GM18520 (cell line): ENCODE results near the gene RPLP1.
"Not testable (repeated sequence)": the region's sequence is repeated elsewhere in the genome, so short reads cannot be mapped to it uniquely, and the experiment has no call there.

ENCODE experiments used
- ATAC-seq: cut with Tn5 transposase; IDR thresholded peaks from one replicate; pipeline ENCODE4 v1.9.1; 2021; ENCODE audit not compliant: unreplicated experiment

The RPLP1 gene

GRCh38 chr15:69436951-69437350, 15.7 kb upstream of the RPLP1 start:
- ATAC-seq, result no peak

GRCh38 chr15:69439623-69440022, 13.0 kb upstream of the RPLP1 start:
- ATAC-seq, result no peak

- ATAC-seq, result no peak
These were observed 9.5 kb upstream of the RPLP1 start for GRCh38 chr15:69443032-69443611.

- no peak for ATAC-seq
These were observed 7.9 kb upstream of the RPLP1 start for GRCh38 chr15:69444686-69445085.

GRCh38 chr15:69446953-69447352, 5.7 kb upstream of the RPLP1 start:
- no peak for ATAC-seq

- ATAC-seq, result not testable (repeated sequence)
These were observed 2.4 kb upstream of the RPLP1 start for GRCh38 chr15:69450221-69450620.

DNA sequence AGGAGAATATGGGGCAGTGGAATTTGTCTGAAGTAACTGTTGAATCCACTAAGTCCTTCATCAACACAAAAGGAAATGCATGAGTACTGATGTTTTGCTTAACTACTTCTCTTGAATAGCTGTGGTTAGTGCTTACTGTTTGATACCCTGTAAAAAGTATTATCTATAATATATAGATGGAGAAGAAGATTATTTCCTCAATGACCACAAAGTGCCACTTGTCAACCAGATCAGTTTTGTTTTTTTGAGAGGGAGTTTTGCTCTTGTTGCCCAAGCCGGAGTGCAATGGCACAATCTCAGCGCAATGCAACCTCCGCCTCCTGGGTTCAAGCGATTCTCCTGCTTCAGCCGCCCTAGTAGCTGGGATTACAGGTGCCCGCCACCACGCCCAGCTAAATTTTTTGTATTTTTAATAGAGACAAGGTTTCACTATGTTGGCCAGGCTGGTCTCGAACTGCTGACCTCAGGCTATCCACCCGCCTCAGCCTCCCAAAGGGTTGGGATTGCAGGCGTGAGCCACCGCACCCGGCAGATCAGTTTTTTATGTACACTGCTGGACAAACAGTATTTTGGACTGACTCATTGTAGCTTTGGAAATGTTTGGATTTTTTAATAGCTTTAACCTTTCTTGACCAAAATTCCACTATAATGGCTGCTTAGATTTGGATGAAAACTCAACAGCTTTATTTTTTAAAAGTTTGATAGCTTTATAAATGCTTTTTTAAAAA, 1.5 kb upstream of the RPLP1 start:
- ATAC-seq, result no peak

DNA sequence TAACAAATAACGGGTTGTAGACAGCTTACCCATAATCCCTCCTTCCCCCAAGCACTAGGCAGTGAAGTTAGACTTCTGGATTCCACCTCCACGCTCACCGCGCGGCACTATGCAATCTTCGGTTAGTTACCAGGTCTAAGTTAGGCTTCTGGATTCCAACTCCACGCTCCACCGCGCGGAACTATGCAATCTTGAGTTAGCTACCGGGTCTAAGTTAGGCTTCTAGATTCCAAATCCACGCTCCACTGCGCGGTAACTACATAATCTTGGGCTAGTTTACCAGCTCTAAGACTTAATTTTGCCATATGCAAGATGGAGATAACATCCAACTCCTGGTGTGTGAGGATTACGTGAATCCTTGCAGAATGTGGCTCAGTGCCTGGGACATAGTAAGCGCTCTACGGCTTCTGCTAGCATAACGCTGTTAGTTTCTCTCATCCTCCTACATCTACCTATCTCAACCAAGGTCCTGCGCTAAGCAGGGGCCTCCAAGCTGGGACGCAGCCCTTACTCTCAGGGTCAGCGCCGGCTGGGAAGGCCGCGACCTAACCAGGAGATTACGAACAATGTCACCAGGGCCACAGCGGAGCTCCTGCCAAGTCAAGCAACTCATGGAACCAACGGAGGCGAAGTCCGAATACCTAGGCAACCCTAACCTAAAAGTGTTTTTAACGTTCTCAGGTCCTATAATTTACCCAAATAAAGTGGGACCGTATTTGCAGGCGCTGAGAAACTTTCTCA, 497 bp upstream of the RPLP1 start:
- ATAC-seq, result peak; percentile 15

DNA sequence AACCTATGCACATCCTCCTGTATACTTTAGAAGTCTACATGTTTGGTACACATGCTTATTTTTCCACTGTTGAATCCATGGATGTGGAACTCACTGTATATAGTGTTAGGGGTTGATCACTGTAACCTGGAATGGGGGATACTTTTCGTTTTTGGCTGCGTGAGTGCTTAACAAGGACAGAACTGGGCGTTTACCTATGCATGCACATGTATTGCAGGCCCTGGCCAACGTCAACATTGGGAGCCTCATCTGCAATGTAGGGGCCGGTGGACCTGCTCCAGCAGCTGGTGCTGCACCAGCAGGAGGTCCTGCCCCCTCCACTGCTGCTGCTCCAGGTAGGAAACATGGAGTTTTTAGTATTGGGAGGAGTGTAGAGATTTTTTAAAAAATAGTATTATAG, 2.3 kb downstream of the RPLP1 start:
- no peak for ATAC-seq

DNA sequence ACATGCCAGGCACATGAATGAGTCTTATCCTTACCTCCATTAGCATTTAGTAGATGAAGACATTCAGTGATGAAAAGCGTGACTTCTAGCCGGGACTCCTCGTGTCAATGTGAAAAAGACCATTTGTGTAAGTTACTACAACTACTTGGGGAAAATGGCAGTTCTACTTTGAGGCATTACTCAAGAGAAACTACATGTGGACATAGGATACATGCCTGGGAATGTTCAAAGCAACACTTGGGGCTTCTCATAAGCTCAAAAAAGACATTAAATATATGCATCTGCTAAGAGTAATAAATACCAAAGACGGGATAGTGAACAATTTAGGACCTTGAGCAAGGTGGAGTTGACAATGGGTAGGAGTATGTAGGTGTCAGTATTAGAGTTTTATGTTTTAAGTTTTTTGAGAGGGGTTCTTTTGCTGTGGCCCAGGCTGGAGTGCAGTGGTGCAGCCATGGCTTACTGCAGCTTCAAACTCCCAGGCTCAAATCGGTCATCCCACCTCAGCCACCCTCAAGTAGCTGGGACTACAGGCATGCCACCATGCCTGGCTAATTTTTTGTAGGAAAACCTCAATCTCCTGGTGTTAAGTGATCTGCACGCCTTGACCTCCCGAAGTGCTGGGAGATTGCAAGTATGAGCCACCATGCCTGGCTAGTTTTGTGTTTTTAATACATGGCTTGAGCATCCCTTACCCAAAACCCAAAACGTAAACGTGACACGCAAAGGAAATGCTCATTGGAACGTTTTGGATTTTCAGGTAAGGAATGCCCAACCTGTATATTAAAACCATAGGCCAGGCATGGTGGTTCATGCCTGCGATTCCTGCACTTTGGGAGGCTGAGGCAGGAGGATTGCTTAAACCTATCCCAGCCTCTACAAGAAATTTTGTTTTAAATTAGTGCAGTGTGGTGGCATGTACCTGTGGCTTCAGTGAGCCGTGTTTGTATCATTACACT, 3.9 kb downstream of the RPLP1 start:
- no peak for ATAC-seq

GRCh38 chr15:69457304-69458280, 5.0 kb downstream of the RPLP1 start:
- no peak for ATAC-seq

GRCh38 chr15:69459066-69459465, 6.4 kb downstream of the RPLP1 start:
- no peak for ATAC-seq

DNA sequence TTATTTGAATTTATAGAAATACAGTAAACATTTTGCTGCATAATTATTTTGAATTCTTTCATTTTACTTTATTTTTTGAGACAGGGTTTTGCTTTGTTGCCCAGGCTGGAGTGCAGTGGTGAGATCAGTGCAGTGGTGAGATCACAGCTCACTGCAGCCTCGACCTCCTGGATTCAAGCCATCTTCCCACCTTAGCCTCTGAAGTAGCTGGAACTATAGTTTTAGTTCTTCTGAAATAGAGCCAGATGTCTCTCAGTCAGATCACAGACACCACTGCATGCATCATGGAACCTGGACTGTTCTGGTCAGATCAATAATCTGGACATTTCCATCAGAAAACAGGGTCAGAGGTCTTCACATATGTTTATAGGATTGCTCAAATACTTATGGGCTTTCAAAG, 7.9 kb downstream of the RPLP1 start:
- no peak for ATAC-seq

GRCh38 chr15:69462030-69462492, 9.4 kb downstream of the RPLP1 start:
- no peak for ATAC-seq

DNA sequence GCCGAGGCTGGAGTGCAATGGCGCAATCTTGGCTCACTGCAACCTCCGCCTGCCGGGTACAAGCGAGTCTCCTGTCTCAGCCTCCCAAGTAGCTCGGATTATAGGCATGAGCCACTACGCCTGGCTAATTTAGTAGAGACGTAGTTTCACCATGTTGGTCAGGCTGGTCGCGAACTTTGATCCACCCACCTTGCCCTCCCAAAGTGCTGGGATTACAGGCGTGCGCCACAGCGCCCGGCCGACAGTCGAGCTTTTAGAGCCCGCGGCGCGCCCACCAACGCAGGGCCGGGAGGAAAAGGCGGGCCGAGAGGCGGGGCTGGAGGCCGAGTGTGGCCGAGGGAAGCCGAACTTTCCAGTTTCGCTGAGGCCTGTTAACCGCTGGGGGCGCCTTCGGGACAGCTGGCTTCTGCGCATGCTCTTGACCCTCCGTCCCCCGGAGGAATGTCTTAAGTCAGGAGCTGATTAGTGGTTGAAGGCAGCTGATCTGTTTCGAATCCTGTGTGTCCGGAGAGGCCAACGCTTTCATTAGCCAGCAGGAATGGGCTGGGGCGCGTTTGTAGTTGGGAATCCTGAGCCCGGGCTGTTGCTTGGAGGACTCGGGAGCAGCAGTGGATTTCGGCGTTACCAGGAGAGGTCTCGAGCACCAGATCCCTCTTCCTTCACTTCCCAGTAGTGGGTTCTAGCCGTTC, 10.0 kb downstream of the RPLP1 start:
- peak; percentile 66 for ATAC-seq

- ATAC-seq, result no peak
These were observed 10.7 kb downstream of the RPLP1 start for GRCh38 chr15:69463182-69463756.

GRCh38 chr15:69465253-69465652, 12.6 kb downstream of the RPLP1 start:
- ATAC-seq, result no peak

DNA sequence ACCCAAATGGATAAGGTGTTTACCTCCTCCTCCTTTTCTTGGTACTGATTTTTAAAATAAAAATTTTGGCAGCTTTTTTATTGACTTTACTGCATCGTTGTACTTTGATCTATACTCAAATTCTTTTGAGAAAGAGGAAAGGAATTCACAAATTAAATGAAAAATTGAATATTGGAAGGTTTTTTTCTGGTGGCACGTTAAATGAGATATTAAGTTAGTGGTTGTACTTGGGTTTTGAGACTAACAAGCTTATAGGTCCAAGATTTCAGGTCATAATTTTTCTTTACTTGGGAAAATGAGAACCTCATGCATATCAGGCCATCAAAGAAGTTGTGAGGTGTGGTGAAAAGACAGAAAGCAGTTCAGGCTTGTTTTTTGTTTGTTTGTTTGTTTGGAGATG, 14.1 kb downstream of the RPLP1 start:
- no peak for ATAC-seq

DNA sequence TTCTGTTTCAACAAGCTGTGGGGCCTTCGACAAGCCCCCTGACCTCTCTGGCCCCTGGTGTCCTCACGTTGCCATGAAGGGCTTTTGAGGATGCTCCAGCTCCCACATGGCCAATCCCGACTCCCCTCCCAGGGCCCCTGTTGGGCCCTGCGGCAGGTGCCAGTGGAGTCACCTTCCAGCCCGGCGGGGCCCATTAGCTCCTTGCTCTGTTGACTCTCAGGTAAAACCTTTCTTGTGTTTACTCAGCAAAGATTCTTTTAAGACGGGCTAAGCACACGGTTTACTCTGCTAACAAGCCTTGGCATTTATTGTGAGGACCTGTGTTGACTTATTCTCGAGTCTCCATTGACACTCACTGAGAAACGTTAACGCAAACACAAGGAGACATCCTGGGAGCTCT, 15.0 kb downstream of the RPLP1 start:
- no peak for ATAC-seq
